ENCODE measurements around the gene LRIT2.

The LRIT2 gene

GRCh38 chr10:84267503-84268126 lies 42.3 kb upstream of the LRIT2 start:
- no peak overlapping the region for H2BK120ac ChIP-seq (ENCODE audit: low read depth, low read length)
- H3K23ac ChIP-seq (ENCODE audit: low read length in 2 of 2) = no peak overlapping the region
- H3K27me3 ChIP-seq (ENCODE audit: control insufficient read depth in 1 of 2, insufficient read depth in 1 of 2, low read length in 2 of 2) = peaks cover 7 to 11% of the 10 kb centered on the region in 2 experiments
- H3K79me1 ChIP-seq (replicated peaks; ENCODE audit: low read length, poor library complexity, severe bottlenecking) = no peaks in the 10 kb centered on the region
- no peaks in the 10 kb centered on the region for H3K36me3 ChIP-seq (ENCODE audit: control insufficient read depth in 1 of 2, insufficient read depth in 2 of 2, low read depth in 1 of 2, low read length in 2 of 2)
- H3K4me3 ChIP-seq (ENCODE audit: insufficient read depth in 1 of 2, low read depth in 1 of 2, low read length in 2 of 2) = no peak overlapping the region
- WGBS = 53% methylated on average over 6 of the region's 7 CpGs
- H3K4me2 ChIP-seq (ENCODE audit: low read length, poor library complexity, severe bottlenecking) = no peak overlapping the region
- no peak overlapping the region for H2BK15ac ChIP-seq (ENCODE audit: low read depth, poor library complexity, severe bottlenecking)
- H2BK5ac ChIP-seq (ENCODE audit: low read depth, low read length, poor library complexity, severe bottlenecking) = no peak overlapping the region
- H3K9me3 ChIP-seq (ENCODE audit: control insufficient read depth, low read length) = no peaks in the 10 kb centered on the region
- H4K91ac ChIP-seq (ENCODE audit: low read length) = no peak overlapping the region
- H2AFZ ChIP-seq (ENCODE audit: low read depth, low read length) = no peak overlapping the region
- no peak overlapping the region for H3K18ac ChIP-seq (ENCODE audit: low read depth in 1 of 2, low read length in 2 of 2)
- no peak overlapping the region for H3K14ac ChIP-seq (ENCODE audit: low read length in 2 of 2)
- H3K4me1 ChIP-seq (ENCODE audit: control insufficient read depth, insufficient read depth, low read depth, low read length) = peaks cover 2% of the 10 kb centered on the region
- no peak overlapping the region for H2BK12ac ChIP-seq (ENCODE audit: low read length in 2 of 2)
- no peak overlapping the region for H3K9ac ChIP-seq (ENCODE audit: low read length)
- DNase-seq = peak; percentile 44
- H2AK5ac ChIP-seq (ENCODE audit: low read length, severe bottlenecking) = no peak overlapping the region
- H4K8ac ChIP-seq (ENCODE audit: low read length) = no peak overlapping the region
- no peak overlapping the region for H3K27ac ChIP-seq (ENCODE audit: low read length, poor library complexity, severe bottlenecking)
- H3K4ac ChIP-seq (ENCODE audit: low read depth in 1 of 2, low read length in 2 of 2) = no peak overlapping the region

- Histone ChIP-seq H3K4me1 (ENCODE audit: control insufficient read depth, insufficient read depth, low read depth, low read length) (peaks cover 2% of the 10 kb centered on the region), H2BK5ac (ENCODE audit: low read depth, low read length, poor library complexity, severe bottlenecking) (no peak overlapping the region), H3K9me3 (ENCODE audit: control insufficient read depth, low read length) (no peaks in the 10 kb centered on the region), H3K36me3 (ENCODE audit: control insufficient read depth in 1 of 2, insufficient read depth in 2 of 2, low read depth in 1 of 2, low read length in 2 of 2) (no peaks in the 10 kb centered on the region), H4K91ac (ENCODE audit: low read length) (no peak overlapping the region), H3K4ac (ENCODE audit: low read depth in 1 of 2, low read length in 2 of 2) (no peak overlapping the region), H4K8ac (ENCODE audit: low read length) (no peak overlapping the region), H2AK5ac (ENCODE audit: low read length, severe bottlenecking) (no peak overlapping the region), H2BK120ac (ENCODE audit: low read depth, low read length) (no peak overlapping the region), H3K4me3 (ENCODE audit: insufficient read depth in 1 of 2, low read depth in 1 of 2, low read length in 2 of 2) (no peak overlapping the region), H3K4me2 (ENCODE audit: low read length, poor library complexity, severe bottlenecking) (no peak overlapping the region), H3K14ac (ENCODE audit: low read length in 2 of 2) (peak overlapping the region in 1 of 2 experiments; percentile 86), H3K27ac (ENCODE audit: low read length, poor library complexity, severe bottlenecking) (no peak overlapping the region), H3K27me3 (ENCODE audit: control insufficient read depth in 1 of 2, insufficient read depth in 1 of 2, low read length in 2 of 2) (peaks cover 19 to 24% of the 10 kb centered on the region in 2 experiments), H3K23ac (ENCODE audit: low read length in 2 of 2) (peak overlapping the region in 1 of 2 experiments; percentile 37), H3K9ac (ENCODE audit: low read length) (no peak overlapping the region), H3K18ac (ENCODE audit: low read depth in 1 of 2, low read length in 2 of 2) (no peak overlapping the region), H2BK15ac (ENCODE audit: low read depth, poor library complexity, severe bottlenecking) (no peak overlapping the region), H2AFZ (ENCODE audit: low read depth, low read length) (no peak overlapping the region), H3K79me1 (replicated peaks; ENCODE audit: low read length, poor library complexity, severe bottlenecking) (no peaks in the 10 kb centered on the region), H2BK12ac (ENCODE audit: low read length in 2 of 2) (no peak overlapping the region)
- DNase-seq = no peak
- 81% methylated on average over 4 of the region's 4 CpGs for WGBS
Observed at GRCh38 chr10:84265418-84265817, 40.1 kb upstream of the LRIT2 start.

GRCh38 chr10:84264611-84265141 lies 39.3 kb upstream of the LRIT2 start:
- Histone ChIP-seq H4K8ac (ENCODE audit: low read length) (no peak overlapping the region), H3K27me3 (ENCODE audit: control insufficient read depth in 1 of 2, insufficient read depth in 1 of 2, low read length in 2 of 2) (peaks cover 19 to 24% of the 10 kb centered on the region in 2 experiments), H2BK12ac (ENCODE audit: low read length in 2 of 2) (no peak overlapping the region), H2BK15ac (ENCODE audit: low read depth, poor library complexity, severe bottlenecking) (no peak overlapping the region), H3K9ac (ENCODE audit: low read length) (no peak overlapping the region), H3K4me2 (ENCODE audit: low read length, poor library complexity, severe bottlenecking) (no peak overlapping the region), H3K14ac (ENCODE audit: low read length in 2 of 2) (no peak overlapping the region), H4K91ac (ENCODE audit: low read length) (no peak overlapping the region), H3K27ac (ENCODE audit: low read length, poor library complexity, severe bottlenecking) (no peak overlapping the region), H2AK5ac (ENCODE audit: low read length, severe bottlenecking) (no peak overlapping the region), H3K9me3 (ENCODE audit: control insufficient read depth, low read length) (no peaks in the 10 kb centered on the region), H3K4ac (ENCODE audit: low read depth in 1 of 2, low read length in 2 of 2) (no peak overlapping the region), H2BK5ac (ENCODE audit: low read depth, low read length, poor library complexity, severe bottlenecking) (no peak overlapping the region), H3K36me3 (ENCODE audit: control insufficient read depth in 1 of 2, insufficient read depth in 2 of 2, low read depth in 1 of 2, low read length in 2 of 2) (no peaks in the 10 kb centered on the region), H3K18ac (ENCODE audit: low read depth in 1 of 2, low read length in 2 of 2) (no peak overlapping the region), H3K23ac (ENCODE audit: low read length in 2 of 2) (no peak overlapping the region), H3K79me1 (replicated peaks; ENCODE audit: low read length, poor library complexity, severe bottlenecking) (no peaks in the 10 kb centered on the region), H2AFZ (ENCODE audit: low read depth, low read length) (no peak overlapping the region), H2BK120ac (ENCODE audit: low read depth, low read length) (no peak overlapping the region), H3K4me3 (ENCODE audit: insufficient read depth in 1 of 2, low read depth in 1 of 2, low read length in 2 of 2) (no peak overlapping the region), H3K4me1 (ENCODE audit: control insufficient read depth, insufficient read depth, low read depth, low read length) (peaks cover 2% of the 10 kb centered on the region)
- 3% methylated on average over 11 of the region's 11 CpGs for WGBS
- DNase-seq = peak; percentile 50

- Histone ChIP-seq H3K18ac (ENCODE audit: low read depth in 1 of 2, low read length in 2 of 2) (no peak overlapping the region), H2BK120ac (ENCODE audit: low read depth, low read length) (no peak overlapping the region), H3K79me1 (replicated peaks; ENCODE audit: low read length, poor library complexity, severe bottlenecking) (no peaks in the 10 kb centered on the region), H2AFZ (ENCODE audit: low read depth, low read length) (no peak overlapping the region), H3K14ac (ENCODE audit: low read length in 2 of 2) (no peak overlapping the region), H3K9me3 (ENCODE audit: control insufficient read depth, low read length) (no peaks in the 10 kb centered on the region), H2BK5ac (ENCODE audit: low read depth, low read length, poor library complexity, severe bottlenecking) (no peak overlapping the region), H3K23ac (ENCODE audit: low read length in 2 of 2) (no peak overlapping the region), H2AK5ac (ENCODE audit: low read length, severe bottlenecking) (no peak overlapping the region), H3K27ac (ENCODE audit: low read length, poor library complexity, severe bottlenecking) (no peak overlapping the region), H3K4me3 (ENCODE audit: insufficient read depth in 1 of 2, low read depth in 1 of 2, low read length in 2 of 2) (no peak overlapping the region), H3K4me1 (ENCODE audit: control insufficient read depth, insufficient read depth, low read depth, low read length) (peaks cover 2% of the 10 kb centered on the region), H3K9ac (ENCODE audit: low read length) (no peak overlapping the region), H2BK12ac (ENCODE audit: low read length in 2 of 2) (no peak overlapping the region), H3K27me3 (ENCODE audit: control insufficient read depth in 1 of 2, insufficient read depth in 1 of 2, low read length in 2 of 2) (peaks cover 24 to 26% of the 10 kb centered on the region in 2 experiments), H3K4me2 (ENCODE audit: low read length, poor library complexity, severe bottlenecking) (no peak overlapping the region), H3K36me3 (ENCODE audit: control insufficient read depth in 1 of 2, insufficient read depth in 2 of 2, low read depth in 1 of 2, low read length in 2 of 2) (no peaks in the 10 kb centered on the region), H4K91ac (ENCODE audit: low read length) (no peak overlapping the region), H2BK15ac (ENCODE audit: low read depth, poor library complexity, severe bottlenecking) (no peak overlapping the region), H4K8ac (ENCODE audit: low read length) (no peak overlapping the region), H3K4ac (ENCODE audit: low read depth in 1 of 2, low read length in 2 of 2) (no peak overlapping the region)
- 82% methylated on average over 4 of the region's 5 CpGs for WGBS
- DNase-seq = no peak
Observed at GRCh38 chr10:84263716-84264115, 38.4 kb upstream of the LRIT2 start.

Data from mesenchymal stem cell (in vitro differentiated cells and primary cell).